Neutrophil (primary cell): ENCODE measurements around the gene CDC42EP4.

Experiments used
- H3K27ac ChIP-seq: fragments of 200-600 bp; sonication (generic); 2 replicates; pipeline ENCODE4 v1.5.1; 2016; ENCODE audit warnings: mild to moderate bottlenecking, moderate library complexity
- H3K27me3 ChIP-seq: fragments of 200-600 bp; sonication (generic); 2 replicates; pipeline ENCODE4 v1.6.0; 2016; ENCODE audit warnings: mild to moderate bottlenecking
- H3K36me3 ChIP-seq: fragments of 200-600 bp; sonication (generic); 2 replicates; pipeline ENCODE4 v1.5.1; 2017
- H3K4me1 ChIP-seq, 2 experiments: fragments of 200-600 bp in 1 of 2; sonication (generic) in 1 of 2; 1 replicate in 1 of 2; 2 replicates in 1 of 2; pipeline versions ENCODE4 v1.5.1 to v1.6.1; 2013 to 2016; ENCODE audit warnings: low read depth in 1 of 2, low read length in 1 of 2, mild to moderate bottlenecking in 1 of 2, moderate library complexity in 1 of 2; ENCODE audit not compliant: control insufficient read depth in 1 of 2, insufficient read depth in 1 of 2
- H3K4me3 ChIP-seq, 2 experiments: fragments of 200-600 bp in 1 of 2; sonication (generic) in 1 of 2; 1 replicate in 1 of 2; 2 replicates in 1 of 2; pipeline ENCODE4 v1.5.1; 2013 to 2016; ENCODE audit warnings: low read depth in 1 of 2, low read length in 1 of 2, mild to moderate bottlenecking in 1 of 2, moderate library complexity in 1 of 2
- H3K9me3 ChIP-seq: fragments of 200-600 bp; sonication (generic); 2 replicates; pipeline ENCODE4 v1.5.1; 2016
- CTCF ChIP-seq: fragments of 200-600 bp; sonication (generic); IDR thresholded peaks from 2 replicates; pipeline ENCODE4 v1.5.1; 2016; ENCODE audit warnings: antibody characterized with exemption

Gene CDC42EP4

GRCh38 chr17:73311781-73312641 is at the start of gene CDC42EP4:
TSS of gene CDC42EP4 (minus strand) at chr17:73312001. CDS start at chr17:73286500, 25,501 bp downstream.
- no peaks in the 10 kb centered on the region for H3K9me3 ChIP-seq
- no peaks in the 10 kb centered on the region for H3K36me3 ChIP-seq
- TF ChIP-seq CTCF, result no peak
- peak within 1 kb of the TSS; percentile 84 to 95 for H3K4me3 ChIP-seq
- H3K27me3 ChIP-seq, result no peaks in the 10 kb centered on the region
- peaks cover 22 to 26% of the 10 kb centered on the region in 2 experiments for H3K4me1 ChIP-seq
- H3K27ac ChIP-seq, result peak within 1 kb of the TSS; percentile 81

GRCh38 chr17:73360961-73361761 is 49.4 kb upstream of the CDC42EP4 start:
- Histone ChIP-seq H3K4me1 (no peaks in the 10 kb centered on the region), H3K9me3 (no peaks in the 10 kb centered on the region), H3K4me3 (no peak overlapping the region), H3K36me3 (no peaks in the 10 kb centered on the region), H3K27ac (no peak overlapping the region), H3K27me3 (no peaks in the 10 kb centered on the region)
- TF ChIP-seq CTCF, result no peak

GRCh38 chr17:73359987-73360410 is 48.2 kb upstream of the CDC42EP4 start:
- H3K4me3 ChIP-seq, result no peak overlapping the region
- H3K4me1 ChIP-seq, result no peaks in the 10 kb centered on the region
- no peak overlapping the region for H3K27ac ChIP-seq
- H3K27me3 ChIP-seq, result no peaks in the 10 kb centered on the region
- no peaks in the 10 kb centered on the region for H3K36me3 ChIP-seq
- no peak for TF ChIP-seq CTCF
- no peaks in the 10 kb centered on the region for H3K9me3 ChIP-seq

GRCh38 chr17:73359352-73359751 is 47.6 kb upstream of the CDC42EP4 start:
- TF ChIP-seq CTCF, result no peak
- Histone ChIP-seq H3K9me3 (no peaks in the 10 kb centered on the region), H3K36me3 (no peaks in the 10 kb centered on the region), H3K4me1 (no peaks in the 10 kb centered on the region), H3K27me3 (no peaks in the 10 kb centered on the region), H3K27ac (no peak overlapping the region), H3K4me3 (no peak overlapping the region)

GRCh38 chr17:73358668-73359067 is 46.9 kb upstream of the CDC42EP4 start:
- H3K36me3 ChIP-seq, result no peaks in the 10 kb centered on the region
- H3K4me3 ChIP-seq, result no peak overlapping the region
- TF ChIP-seq CTCF, result no peak
- H3K27ac ChIP-seq, result no peak overlapping the region
- no peaks in the 10 kb centered on the region for H3K4me1 ChIP-seq
- no peaks in the 10 kb centered on the region for H3K27me3 ChIP-seq
- H3K9me3 ChIP-seq, result no peaks in the 10 kb centered on the region
